HG02938 (cell line): ENCODE measurements around the gene IGSF21.

Experiments used
- ATAC-seq: cut with Tn5 transposase; IDR thresholded peaks from one replicate; pipeline ENCODE4 v1.9.1; 2021; ENCODE audit warnings: mild to moderate bottlenecking, moderate library complexity; ENCODE audit not compliant: unreplicated experiment

The IGSF21 gene

DNA sequence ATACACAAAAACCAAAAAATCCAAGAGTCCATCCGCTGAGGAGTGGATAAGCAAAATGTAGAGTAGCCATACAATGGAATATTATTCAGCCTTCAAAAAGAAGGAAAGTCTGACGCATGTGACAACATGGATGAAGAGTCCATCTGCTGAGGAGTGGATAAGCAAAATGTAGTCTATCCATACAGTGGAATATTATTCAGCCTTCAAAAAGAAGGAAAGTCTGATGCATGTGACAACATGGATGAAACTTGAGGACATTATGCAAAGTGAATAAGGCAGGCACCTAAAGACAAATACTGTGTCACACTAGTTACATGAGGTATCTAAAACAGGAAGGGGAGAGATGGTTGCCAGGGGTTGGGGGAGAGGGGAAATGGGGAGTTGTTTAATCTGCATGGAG is 14.0 kb upstream of the IGSF21 start:
- ATAC-seq, result no peak

DNA sequence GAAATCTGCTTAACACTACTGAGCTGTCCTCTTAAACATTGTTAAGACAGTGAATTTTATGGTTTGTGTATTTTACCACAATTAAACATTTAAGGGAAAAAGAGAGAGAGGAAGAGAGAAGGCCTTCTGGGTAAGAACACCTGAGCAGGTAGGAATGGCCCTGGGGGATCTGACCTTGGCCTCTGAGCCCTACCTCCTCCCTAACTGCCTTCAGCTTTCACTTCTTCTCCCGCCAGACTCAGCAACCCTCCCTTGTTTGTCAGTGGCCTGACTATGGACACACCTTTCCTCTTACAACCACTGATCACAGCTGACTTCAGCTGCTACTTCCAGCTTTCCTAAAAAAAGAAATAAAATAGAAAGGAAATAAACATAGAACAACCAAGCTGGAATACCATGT is 13.5 kb upstream of the IGSF21 start:
- no peak for ATAC-seq

DNA sequence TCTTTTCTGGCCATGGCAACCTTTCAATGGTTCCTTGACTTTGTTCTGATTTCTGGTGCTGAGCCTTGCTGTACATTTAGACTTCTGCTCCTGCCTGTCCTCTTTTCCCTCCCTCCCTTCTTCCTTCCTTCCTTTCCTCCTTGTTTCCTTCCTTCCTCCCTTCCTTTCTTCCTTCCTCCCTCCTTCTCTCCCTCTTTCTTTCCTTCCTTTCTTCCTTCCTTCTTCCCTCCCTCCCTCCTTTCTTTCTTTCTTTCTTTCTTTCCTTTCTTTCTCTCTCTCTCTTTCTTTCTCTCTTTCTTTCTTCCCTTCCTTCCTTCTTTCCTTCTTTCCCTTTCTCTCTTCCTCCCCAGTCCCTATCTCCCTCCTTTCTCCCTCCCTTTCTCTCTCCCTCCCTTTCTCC is 10.4 kb upstream of the IGSF21 start:
- no peak for ATAC-seq

DNA sequence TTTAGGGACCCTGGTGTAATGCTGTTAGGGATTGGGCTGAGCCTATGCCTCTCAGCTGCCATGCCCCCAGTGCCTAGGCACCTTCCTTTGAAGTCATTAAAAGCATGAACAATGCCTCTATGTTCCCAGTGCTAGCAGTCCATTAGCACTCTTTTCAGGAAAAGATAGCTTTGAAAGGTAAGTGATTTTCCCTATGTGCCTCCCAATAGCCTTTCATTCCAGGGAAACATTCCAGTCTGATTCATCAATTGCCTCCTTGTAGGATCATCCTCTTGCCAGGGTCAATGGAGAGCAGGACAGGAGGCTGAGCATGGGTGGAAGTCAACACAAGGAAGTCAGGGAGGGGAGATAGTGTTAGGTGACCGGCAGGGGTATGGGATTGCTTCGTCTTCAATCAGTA is 8.6 kb upstream of the IGSF21 start:
- ATAC-seq, result no peak

DNA sequence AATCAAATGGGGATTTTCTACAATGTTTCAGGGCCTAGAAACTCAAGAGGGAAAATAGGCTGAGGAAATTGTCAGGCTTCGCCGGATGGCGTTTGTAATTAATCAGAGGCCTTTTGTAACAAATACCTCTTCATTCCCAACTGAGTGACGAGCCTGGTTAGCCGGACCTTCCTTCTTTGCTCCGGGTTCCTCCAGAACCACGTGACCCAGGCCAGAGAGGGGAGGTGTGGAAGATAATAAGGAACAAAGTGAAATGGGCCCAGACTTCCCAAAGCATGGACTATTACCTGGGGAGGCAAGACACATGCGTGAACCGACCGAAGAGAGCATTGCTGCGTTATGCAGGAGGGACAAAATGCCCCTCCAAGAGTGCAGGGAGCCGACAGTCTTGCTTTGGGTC is 7.5 kb upstream of the IGSF21 start:
- no peak for ATAC-seq

DNA sequence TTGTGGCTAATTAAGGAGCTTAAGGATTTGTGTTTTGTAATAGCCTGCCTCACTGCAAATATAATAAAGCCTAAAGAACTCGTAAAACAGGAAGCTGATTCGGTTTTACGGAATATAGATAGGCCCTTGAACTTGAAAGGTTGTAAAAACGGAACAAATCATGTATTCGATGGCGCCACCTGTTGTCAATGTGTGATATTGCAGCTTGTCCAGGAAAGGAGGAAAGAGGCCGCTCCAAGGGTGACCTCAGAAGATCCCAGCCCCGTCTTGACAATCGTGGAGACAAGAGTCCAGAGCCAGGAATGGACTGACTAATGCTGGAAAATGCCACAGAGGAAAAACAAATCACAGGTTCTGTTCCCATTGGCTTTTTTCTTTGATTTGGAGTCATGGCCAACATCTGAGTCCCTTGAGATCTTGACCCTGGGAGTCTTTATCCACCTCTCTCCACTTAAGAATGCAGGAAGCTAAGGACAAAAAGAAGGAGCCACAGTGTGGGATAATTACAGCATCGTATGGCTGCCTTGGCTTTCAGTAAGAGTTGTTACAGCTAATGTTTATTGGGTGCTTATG is 7.0 kb upstream of the IGSF21 start:
- ATAC-seq, result no peak

DNA sequence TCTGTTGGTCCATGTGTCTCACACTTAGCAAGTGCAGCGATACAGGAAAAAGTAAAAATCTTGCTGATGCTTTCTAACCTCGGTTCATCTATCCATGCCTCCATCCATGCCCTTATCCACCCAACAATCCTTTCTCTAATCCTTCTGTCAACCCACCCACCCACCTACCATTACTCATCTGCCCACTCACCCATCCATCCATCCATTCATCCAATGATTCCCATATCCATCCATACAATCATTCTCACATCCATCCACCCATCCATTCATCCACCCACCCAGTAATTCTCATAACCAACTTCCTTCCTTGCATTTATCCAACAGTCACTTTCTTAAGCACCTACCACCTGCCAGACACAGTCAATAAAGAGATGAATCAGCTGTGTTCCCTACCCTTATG is 6.1 kb upstream of the IGSF21 start:
- ATAC-seq, result no peak

DNA sequence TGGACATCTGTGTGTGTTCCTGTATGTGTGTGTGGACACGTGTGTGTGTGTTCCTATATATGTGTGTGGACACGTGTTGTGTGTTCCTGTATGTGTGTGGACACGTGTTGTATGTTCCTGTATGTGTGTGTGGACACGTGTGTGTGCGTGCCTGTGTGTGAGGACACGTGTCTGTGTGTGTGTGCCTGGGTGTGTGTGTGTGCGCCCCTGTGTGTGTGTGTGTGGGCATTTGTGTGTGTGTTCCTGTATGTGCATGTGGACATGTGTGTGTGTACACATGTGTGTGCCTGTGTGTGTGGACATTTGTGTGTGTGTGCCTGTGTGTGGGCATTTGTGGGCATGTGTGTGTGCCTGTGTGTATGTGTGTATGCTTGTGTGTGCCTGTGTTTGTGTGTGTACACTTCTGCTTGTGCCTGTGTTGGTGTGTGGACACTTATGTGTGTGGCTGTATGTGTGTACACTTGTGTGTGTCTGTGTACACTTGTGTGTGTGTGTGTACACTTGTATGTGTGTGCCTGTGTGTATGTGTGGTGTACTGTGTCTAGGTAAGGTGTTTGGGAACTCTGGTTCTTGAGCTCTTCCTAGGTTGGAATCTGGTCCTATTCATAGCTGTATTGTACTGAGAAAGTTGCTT is 3.7 kb upstream of the IGSF21 start:
- ATAC-seq, result no peak

DNA sequence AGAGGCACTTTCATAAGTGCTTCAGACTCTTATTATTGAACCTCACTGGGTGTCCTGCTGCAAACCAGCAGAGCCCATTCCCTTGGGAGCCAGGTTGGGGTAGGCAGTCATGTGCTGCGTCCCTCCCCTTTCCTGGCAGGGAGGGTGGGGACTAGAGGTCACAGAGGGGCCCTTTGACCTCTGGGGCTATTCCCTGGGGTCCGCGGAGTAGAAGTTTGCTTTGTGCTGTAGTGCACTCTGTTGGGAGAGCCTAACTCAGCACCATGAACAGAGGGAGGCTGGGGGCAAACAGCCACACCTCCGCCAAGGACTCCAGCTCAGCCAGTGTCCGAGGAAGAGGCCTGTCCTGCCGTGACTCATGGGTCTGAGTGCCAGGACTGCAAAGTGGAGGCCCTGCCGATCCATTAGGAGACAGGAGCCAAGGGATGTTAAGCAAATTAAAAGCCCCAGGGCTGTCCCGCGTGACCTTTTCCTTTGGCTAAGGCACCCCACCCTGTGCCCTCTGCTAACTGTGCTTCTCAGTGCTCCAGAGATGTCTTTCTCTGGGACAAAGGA is 3.0 kb upstream of the IGSF21 start:
- no peak for ATAC-seq

DNA sequence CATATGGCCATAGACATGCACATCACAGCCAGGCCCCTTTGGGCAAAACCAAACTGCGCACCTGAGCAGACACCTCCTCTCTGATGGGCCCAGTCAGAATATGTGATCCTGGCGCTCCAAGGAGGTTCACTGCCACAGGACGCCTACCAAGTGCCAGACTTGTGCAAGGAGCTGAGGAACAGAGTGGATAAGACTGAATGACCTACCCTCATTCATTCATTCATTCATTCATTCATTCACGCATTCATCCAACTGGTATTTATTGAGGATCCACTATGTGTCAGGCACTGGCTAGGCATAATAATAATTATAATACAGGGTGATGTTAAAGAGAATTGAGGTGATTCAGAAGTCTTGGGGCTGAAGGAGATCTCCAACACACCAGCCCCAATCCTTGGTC is 2.4 kb upstream of the IGSF21 start:
- no peak for ATAC-seq

DNA sequence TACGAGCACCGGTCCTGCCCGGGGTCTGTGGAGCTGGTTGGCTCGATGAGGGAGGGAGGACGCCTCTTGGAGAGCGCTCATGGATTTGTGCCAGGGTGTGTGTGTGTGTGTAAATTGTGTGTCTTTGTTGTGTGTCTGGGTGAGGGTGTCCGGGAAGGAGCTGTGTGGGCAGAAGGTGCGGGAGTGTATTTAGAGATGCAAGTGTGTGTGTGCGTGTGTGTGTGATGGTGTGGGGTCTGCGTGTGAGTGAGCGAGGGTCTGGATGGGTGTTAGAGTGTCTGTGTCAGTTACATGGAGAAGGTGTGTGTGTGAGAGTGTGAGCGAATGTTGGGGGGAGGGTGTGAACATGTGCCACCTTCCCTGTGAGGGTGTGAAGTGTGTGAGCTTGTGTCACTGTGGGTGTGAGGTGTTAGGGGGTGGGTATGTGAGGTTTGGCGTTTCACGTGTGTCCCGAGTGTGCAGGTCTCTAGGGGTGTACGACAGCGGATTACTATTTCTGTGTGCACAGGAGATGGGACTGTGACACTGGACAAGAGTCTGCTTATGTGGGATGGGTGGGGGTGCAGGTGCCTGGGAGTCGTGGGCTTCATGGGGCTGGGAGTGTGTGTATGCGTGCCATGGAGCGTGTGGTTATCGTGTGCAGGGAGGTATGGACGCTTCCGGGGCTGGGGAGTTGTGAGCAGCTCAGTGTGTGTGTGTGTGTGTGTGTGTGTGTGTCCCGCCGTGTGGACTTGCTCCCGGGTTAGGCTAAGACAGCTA is 880 bp downstream of the IGSF21 start:
- no peak for ATAC-seq

DNA sequence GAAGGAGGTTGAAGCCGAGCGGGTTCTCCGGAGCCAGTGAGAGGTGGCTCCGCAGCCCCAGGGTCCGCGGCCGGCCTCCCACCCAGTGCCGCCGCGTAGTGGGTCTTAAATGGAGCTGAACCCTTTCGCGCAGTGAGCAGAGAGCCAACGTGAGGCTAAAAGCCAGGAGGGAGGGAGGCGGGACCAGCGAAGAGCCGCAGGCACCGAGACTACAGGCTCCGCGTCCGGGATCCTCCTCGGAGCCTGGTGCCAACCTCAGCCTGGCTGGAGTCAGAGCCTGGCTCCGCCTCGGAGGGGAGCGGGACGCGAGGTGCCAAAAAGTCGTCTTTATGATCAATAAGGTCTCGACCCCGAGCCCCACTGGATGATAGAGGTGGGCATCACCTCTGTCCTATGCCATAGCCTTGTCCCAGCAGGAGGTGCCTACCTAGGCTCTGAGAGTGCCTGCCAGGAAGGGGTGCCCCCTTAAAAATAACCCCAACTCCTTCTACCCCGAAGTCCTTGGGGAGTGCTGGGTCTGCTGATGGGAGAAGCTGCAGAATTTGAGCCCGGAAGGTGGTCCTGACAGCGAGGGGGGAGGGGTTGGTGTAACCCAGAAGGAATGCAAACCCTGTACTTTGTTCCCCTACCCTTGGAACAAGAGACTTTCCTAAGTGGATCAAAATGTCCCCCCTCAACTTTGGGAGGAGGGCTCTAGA is 1.6 kb downstream of the IGSF21 start:
- no peak for ATAC-seq

DNA sequence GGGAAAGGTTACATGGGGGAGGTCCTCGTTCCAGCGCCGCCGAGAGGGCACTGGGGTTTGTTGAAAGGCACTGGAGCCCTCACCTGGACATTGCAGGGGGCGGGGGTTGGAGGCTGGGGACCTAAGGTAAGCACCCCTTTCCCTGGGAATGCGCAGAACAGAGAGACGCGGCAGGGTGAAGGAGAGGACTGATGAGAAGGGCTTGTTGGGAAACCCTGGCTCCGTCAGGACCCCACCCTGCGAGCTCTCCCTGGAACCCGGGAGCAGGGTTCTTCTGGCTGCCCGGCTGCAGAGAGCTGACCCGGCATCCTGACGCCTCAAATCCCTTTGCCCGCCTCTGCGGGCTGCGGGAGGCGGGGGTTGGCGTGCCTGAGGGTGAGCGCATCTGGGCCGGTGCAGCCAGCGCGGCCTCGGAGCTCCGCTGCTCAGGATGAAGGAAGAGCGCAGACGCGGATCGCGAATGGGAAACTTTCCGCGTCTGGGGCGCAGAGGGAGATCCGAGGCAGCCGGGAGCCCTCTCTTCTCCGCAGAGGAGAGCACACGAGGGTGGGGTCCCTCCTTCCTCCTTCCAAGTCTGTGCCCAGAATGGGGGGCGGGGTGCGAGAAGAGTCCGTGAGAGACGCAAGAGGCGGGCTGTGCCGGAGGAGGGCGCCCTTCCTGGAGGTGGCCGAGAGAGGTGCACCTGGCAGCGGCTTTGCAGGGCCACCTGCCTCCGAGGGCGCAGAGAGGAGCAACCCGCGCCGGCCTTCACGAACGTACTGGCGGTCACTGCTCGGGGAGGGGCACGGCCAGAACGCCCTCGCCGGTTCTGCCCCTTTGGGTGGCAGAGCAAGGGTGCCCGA is 2.4 kb downstream of the IGSF21 start:
- no peak for ATAC-seq

DNA sequence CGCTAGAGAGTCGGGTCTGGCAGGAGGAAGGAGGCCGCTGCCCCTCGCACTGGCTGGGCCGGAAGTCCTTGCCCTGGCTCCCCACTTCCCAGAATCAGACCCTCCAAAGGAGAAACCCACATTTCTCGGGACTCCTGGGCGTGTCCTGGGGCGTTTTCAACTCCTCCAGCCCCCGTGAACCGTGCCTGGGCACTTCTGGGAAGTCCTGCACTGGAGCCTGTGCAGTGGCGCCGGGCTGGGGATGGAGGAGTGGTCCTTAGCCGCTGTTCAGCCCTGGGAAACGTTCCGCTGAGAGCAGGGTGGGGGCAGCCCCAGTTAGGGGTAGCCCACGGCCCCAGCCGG is 3.0 kb downstream of the IGSF21 start:
- no peak for ATAC-seq

DNA sequence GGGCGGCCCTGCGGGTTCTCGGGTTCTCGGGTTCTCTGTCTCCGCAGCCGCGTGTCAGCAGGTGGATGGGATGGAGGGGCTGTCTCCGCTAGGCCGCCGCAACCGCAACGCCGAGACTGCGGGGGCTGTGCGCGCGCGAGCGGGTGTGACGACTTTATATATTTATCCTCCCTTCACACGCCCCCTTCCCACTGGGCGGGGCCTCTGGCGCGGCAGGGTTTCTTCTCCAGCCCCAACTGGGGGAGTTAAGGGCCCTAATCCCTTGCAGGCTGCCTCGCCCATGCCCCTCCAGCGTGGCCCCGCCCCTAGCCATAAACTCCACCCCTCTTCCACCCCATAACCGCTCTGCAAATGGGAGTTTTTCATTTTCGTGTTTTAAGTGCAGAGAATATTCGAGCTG is 3.4 kb downstream of the IGSF21 start:
- no peak for ATAC-seq

DNA sequence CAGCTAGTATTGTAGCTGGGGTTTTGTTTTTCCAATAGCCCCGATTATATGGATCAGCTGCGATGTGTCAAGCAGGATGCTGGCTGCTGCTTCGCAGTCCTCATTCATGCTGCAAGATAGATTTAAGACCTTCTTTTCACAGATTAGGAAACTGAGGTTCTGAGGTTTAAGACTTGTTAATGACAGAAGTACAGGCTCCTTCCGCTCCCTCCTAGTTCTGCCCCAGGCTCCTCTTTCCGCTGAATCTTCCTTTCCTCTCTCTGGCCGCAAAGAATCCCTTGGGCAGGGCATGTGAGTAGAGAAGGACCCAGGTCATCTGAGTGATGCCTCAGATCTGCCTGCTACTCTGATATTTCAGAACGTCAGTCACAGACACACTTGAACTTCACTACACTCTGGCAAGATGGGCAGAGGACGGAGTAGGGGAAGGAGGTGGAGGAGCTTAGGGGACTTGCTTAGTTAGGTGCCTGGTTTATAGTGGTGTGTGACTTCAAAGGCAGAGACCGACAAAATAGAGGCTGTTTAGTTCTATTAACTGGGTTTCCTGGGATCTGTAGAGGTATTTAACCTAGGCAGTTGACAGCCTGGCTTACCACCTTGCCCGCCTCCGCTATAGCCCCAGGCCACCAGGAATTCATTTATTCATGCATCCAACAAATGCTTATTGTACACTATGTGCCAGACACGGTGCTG is 4.2 kb downstream of the IGSF21 start:
- ATAC-seq, result no peak

DNA sequence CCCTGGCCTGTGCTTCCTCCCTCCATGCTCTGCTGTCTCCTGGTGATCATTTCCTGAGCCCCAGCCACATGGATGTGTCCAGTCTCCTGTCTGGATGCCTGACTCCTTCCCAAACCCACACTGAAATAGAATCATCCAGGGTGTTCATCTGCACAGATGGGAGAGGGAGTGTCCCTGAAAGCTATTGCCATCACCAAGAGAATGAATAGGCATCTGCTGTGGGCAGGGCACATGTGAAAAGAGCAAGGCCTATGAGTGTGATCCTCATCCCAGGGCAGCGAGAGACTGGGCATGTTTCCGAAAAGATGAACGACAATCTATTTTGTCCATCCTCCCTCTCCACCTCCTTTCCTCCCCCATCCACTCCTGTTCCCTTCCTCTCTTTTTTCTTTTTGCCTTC is 5.0 kb downstream of the IGSF21 start:
- no peak for ATAC-seq

DNA sequence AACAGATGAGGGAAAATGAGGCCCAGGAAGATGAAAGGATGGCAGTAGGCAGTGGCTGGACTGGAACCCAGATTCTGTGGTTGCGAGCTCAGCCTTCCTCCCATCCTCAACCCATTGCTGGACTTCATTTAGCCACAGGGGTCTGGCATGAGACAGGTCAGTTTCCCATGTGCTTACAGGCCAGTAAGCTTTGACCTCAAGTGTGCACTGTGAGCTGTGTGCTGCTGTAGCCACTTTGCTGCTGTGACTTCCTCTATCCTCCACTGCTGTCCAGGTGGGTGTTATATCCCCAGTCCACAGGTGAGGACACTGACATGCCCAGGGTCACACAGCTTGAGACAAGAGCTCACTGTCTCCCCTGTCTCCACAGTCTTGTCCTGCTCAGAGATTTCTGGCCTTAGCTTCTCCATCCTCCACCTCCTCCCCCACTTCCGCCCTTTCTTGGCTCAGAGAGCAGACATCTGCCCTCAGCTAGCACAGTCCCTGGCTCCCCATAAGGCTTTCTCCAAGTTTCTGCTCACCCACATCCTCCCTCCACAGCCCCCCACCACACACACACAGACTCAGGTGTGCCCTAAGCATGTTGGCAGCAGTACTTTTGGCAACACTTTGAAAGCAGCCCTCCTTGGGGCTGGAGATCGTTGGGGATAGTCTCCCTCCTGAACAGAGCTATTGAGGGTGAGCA is 7.3 kb downstream of the IGSF21 start:
- ATAC-seq, result no peak

DNA sequence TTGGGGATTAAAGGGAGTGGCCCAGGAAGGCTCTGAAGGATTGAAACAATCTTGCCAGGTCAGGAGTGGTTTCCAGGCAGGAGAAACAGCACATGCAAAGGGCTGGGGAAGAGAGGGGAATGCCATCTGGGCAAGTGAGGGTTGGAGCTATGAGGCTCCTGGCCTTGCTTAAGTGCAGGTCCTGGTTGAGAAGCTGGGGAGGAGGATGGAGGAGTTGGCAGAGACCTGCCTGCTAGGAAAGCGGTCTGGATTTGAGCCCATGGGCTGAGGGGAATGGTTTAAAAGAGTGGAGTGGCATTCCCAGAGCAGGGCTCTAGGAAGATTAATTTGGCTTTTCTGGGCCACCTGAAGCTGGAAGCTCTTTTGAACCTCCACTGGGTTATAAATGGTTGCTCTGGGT is 9.2 kb downstream of the IGSF21 start:
- ATAC-seq, result no peak

DNA sequence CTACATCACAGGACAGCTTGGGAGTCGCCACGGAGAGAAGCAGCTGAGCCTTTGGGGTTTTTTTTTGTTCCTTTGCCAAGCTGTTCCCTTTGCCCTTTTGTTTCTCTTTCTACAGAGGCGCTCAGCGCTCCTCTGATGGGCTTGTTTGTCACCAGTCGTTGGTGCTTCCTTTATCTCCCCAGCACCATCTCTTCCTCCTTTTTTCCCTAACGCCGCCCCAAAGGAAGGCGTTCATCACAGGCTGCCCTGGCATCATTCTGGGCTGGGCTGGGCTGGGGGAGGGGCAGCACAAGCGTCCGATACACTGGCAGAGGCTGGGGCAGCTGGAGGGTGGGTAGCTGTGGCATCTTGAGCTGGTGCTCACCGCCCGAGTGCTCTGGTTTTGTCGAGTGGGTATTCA is 10.5 kb downstream of the IGSF21 start:
- no peak for ATAC-seq
